GM18526 (cell line): Measurements from ENCODE around the gene GBP7.

Experiments used
- POLR2A ChIP-seq: IDR thresholded peaks from 3 replicates; pipeline ENCODE4 v1.6.1; 2011; ENCODE audit not compliant: insufficient read length; ENCODE audit errors: extremely low read depth

Gene GBP7

DNA sequence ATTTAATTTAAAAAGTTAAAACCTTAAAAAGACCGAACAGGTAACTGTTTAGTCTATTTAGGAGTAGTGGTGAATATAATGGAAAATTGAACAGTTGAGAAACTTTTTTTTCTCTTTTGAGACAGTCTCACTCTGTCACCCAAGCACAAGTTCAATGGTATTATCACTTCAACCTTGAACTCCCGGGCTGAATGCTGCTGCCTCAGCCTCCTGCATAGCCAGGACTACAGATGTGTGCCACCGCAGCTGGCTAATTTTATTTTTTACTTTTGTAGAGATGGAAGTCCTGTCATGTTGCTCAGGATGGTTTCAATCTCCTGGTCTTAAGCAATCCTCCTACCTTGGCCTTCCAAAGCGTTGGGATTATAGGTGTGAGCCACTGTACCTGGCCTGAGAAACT lies 33.6 kb downstream of the GBP7 start:
- no peak for TF ChIP-seq POLR2A

DNA sequence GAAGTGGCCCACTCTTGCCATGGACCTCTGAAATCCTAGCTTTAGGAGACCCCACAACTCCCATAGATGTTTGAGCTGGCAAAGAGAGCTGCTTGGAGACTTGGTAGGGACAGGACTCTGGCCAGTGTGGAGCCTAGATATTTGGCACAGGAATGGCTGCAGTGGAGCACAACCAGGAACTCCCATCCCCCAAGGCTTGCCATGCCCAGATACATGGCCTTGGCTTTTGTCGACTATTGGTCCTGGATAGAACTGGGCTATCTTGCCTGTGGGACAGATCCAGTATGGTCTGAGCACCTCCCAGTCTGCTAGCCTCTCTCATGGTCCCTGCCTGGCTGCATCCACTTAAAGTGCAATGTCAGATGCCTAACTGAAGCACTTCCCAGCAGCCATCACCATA lies 42.1 kb downstream of the GBP7 start:
- no peak for TF ChIP-seq POLR2A

DNA sequence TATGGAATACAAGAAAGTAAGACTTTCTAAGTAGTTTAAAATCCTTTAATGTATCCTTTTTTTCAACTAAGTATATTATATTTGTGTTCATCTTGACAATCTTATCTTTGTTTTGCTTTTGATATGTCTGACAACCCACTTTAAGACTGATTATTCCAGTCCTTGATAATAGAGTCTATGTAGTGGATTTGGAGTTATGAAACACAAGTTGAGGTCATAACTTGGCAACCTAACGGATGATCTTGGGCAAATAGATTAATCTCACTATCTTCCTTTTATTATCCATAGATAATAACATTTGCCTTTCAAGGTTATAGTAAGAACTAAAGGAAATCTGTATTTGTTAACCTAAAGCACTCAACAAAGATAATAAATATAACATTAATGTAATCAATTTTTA lies 45.1 kb downstream of the GBP7 start:
- no peak for TF ChIP-seq POLR2A

DNA sequence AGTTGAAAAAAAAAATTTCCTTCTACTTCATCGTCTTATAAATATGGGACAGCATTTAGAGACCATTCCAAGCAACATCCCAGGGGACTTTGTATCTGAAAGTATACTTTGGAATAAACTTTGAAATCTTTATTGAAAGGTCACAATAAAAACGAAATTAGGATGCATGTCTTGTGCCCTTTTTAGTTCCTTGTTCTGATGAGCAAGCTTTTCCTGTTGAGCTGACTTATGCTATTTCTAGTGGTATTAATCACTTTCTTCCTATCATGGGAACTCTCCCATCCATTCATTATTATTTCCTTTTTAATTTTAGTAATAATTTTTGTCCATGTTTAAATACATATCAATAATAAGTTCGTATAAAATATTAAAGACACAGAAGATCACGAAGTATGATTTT lies 45.9 kb downstream of the GBP7 start:
- no peak for TF ChIP-seq POLR2A

DNA sequence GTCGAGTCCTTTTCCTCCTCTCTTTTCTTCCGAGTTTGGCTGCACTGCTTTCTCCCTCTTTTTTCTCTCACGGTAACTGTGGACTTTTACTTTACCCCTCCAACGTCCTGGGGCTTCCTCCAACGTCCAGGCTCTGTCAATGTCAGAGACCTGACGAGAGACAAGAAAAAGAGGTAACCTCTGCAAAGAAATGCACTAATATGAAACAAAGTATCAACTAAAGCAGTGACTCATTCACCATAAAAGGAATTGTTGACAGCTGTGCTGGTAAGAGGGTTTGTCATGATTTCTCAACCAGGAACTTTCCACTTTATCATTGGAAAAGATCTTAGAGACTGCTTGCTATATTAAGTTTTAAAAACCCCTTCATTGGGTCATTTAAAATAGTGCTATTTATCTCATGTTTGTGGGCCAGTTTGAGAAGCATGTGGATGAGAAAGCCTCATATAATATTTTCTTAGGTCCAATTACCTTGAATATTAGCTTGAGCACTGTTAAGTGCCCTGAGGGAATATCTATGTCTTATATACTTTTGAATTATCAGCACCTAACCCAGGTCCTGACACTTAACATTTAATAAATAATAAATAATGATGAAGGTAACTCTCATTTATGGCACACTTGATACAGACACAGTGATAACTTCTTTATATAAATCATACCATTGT lies 49.8 kb downstream of the GBP7 start, which contains the start of gene GBP2:
GBP2 (minus strand) TSS at position 202 of the 668 bp plus-strand sequence. CDS start 4,148 bp downstream, outside the sequence.
- no peak for TF ChIP-seq POLR2A

DNA sequence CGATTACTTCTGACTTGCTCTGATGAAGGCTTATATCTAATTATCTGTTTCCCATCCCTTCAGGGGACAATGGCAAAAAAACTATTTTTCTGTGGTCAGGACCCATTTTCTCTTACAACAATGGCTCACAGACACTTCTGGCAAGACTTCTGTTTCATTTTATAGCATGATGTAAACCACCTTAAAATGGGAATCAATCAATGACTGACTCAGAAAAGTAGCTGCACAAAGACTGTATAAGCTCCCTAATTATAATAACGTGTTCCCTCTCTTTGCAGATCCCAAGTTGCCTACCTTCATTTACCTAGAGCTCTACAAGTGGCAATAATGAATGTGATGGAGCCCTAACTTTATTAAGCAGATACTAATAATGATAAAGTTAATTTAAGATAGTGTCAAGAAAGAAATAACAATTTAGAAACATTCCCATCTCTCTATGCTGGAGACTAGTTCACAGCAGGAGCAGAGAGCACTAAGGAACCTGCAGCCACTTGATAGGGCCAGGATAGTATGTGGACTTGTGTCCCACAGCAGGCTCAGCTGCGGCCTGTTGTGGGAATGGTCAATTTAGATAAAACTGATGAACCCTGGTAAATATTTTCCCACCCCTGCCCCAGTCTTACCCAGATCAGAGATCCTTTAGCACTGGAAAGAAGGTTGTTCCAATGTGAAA lies 50.4 kb downstream of the GBP7 start:
- no peak for TF ChIP-seq POLR2A

DNA sequence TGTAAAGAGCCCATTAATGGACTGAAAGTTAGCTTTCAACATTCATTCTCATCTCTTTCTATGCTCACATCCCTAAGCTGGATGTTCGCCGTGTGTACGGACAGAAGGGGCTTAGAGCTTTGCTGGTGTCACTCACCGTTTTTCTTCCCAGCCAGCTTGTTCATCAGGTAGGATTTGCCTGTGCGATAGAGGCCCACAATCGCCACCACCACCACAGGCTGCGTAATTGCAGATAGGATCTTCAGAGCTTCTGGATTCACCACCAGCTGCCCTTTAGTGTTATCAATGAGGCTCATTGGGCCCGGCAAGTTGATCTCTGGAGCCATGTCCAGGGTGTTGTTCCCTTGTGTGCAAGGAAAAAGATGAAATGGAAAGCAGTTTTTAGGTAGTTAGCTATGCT lies 54.2 kb downstream of the GBP7 start:
- no peak for TF ChIP-seq POLR2A

DNA sequence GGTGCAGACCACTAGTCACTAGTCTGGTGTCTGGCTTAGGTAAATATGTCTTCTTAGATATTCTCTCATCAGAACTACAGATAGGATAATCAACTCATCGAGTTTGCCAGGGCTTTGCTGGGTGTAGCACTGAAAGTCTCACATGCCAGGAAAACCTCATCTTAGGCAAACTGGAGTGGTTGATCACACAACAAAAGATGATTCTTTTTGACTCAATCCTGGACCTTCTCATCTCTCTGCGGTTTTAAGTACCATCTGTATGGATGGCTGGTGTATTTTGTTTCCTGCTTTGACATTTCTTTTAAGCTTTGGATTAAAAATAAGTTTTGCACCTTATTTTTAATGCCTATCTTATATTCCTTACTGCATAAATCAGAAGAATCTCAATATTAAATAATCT lies 61.1 kb downstream of the GBP7 start:
- no peak for TF ChIP-seq POLR2A

DNA sequence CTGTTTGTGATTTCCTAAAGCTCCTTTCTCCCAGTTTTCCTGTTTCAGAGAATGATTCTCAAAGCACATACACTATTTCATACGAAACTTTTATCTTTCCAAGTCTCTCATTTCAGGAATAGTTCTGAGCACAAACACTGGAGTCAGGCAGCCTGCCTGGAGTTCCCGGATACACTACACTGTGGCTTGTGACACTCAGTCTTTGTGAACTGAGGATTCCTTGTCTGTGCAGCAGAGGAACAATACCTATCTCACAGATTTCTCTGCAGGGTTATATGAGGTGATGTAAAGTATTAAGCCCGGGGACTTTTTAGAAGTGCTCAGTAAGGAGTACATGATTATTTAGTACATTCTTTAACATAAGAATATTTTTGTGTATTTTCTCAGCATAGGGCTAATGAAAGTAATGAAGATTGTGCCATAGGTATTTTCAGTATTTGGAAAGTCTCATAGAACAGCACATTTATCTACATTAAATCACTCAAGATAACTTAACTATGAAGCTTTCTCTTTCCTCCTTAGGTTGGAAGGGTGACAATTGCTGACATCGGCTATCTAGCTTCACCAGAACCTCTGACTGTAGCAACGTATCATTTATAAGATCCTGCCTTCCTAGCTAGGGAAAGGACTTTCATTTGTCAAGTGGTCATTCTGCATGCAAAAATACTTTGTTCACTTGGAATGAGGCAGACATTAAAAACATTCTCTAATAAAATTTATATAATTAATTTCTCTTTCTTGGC lies 62.8 kb downstream of the GBP7 start:
- no peak for TF ChIP-seq POLR2A

DNA sequence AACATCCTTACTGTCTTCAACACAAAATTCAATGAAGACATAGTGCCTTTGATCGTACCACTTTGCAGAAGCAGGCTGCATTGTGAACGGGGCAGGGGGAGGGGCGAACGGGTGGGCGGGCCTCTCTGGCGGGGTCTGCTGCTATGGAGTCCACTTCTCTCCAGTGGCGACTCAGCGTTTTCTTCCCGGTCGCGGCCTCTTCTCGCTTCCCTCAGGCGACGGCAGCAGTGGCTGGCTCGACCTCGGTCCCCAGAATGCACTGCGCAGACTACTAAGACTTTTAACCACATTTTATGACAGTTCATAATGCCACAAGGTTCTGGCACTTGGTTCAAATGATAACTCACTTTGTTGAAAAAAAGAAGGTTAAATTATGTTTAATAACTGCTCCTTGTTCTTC lies 71.1 kb downstream of the GBP7 start:
- TF ChIP-seq POLR2A, result no peak

DNA sequence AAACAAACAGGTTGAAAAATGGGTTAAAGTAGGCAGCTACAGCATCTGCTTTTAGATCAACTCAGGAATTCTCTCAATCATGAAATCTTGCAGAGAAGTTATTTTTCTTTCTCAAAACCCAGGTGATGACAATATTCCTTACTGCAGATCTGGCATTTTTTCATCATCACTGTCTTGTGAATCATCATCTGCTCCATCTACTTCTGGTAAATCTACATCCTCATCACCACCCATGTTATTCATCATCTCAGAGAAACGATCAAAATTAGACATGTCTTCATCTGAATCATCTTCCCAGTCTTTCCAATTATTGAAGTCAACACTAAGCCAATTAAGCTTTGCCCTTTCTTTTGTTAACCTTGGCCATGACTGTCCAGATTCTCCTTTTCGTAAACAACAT lies 71.7 kb downstream of the GBP7 start:
- no peak for TF ChIP-seq POLR2A

DNA sequence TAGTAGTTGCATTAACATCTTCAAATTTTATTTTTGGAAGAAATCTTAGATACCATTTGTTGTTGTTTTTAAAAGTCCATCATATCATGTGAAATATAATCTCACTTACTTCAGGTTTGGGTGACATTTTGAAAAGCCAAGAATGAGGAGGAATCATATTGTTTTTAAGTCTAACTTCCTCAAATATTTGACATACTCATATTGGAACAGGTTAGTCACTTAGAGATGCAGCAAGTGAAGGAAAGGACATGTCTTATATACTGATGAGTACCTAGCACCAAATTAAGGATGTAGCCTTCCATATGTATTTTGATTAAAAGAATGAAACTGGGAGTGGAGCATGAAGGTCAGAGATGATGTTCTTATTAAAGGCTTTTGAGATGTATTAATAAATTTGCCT lies 73.8 kb downstream of the GBP7 start:
- no peak for TF ChIP-seq POLR2A

DNA sequence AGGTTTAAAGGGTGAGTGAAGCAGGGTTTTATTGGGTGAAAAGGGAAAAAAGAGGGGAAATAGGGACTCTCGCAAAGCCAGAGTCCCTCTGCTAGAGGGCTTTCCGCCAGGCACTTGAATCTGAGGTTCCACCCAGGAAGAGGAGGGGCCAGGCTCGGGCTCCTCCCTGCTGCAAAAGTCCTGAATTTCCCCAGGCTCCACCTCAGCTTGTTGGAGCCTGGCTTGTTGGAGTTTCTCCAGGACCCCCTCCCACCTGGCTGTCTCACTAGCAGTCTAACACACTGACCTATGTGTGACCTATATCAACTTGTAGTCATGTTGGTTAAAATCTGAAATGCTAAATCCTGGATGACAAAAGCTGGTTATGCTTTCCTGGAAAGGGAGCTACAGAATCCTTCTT lies 75.4 kb downstream of the GBP7 start:
- TF ChIP-seq POLR2A, result no peak

DNA sequence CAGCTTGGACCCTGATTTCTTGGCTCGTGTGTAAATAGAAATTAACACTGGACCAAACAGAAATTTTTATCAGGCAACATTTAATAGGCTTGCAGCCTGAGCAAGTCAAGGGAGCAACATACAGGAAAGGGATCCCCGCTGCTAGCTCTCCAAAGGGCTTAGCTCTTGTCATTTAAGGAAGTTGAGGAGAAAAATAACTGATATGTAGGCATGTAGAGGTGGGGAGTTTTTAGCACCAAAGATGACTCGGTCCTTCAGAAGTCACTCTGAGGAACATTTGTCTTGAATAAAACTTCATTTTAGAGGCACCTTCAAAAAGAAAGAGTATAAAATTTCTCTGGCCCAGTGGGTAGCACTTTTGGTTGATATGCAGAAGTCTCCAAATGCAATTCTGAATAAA lies 76.9 kb downstream of the GBP7 start:
- TF ChIP-seq POLR2A, result no peak

DNA sequence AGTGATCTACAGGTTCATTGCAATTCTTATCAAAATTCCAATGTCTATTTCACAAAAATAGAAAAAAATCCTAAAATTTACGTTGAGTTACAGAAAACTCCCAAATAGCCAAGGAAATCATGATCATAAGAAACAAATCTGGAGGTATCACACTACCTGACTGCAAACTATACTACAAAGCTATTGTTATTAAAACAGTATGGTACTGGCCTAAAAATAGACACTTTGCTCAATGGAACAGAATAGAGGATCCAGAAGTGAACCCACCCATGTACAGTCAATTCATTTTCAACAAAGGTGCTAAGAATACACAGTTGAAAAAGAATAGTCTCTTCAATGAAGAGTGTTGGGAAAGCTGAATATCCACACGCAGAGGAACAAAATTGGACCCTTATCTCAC lies 80.1 kb downstream of the GBP7 start:
- TF ChIP-seq POLR2A, result no peak

DNA sequence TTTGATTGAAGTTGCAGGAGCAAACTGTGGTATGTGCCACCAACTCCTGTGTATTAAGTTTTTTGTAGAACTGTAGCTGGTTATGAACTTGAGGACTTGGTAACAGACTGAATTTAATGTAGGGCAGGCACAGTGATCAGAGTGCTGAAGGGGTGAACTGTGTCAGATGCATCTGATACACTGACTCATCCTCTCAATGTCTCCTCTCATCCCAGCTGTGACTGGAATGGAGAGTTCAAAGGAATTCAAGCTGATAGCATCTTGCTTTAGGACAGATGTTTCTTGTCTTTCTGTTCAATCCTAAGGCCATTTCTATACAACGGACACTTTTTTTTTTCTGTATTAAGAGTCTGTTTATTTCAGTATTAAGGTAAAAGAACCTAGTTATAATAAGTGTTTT lies 85.8 kb downstream of the GBP7 start:
- TF ChIP-seq POLR2A, result no peak

DNA sequence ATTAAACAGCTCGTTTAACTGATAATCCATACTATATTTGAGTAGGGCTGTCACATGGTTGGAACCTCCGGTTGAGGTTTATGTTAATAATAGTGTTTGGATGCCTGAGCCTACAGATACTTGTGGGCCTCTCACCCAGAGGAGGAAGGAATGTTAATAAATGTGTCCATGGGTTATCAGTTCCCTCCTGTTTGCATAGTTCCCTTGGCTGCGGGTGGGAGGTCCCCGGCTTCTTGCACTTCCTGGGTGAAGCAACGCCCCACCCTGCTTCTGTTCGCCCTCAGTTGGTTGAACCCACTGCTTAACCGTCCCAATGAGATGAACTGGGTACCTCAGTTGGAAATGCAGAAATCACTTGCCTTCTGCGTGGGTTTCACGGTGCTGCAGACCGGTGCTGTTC lies 87.2 kb downstream of the GBP7 start:
- TF ChIP-seq POLR2A, result no peak

DNA sequence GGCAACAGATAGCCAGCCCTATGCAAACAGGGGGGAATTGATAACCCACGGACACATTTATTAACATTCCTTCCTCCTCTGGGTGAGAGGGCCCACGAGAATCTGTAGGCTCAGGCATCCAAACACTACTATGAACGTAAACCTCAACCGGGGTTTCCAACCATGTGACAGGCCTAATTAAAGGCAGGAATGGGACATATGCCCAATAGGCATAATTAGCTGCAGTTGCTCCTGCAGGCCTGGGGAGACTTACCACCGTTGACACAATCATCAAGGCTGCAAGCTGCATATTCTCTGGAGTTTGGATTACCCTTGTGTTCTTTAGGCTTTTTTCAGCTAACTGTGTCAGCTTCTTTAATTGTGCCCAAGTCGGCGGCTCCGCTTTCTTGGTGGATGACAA lies 88.6 kb downstream of the GBP7 start:
- no peak for TF ChIP-seq POLR2A
